ENCODE data around the gene ERICH4.
"Not testable (repeated sequence)": the region's sequence is repeated elsewhere in the genome, so short reads cannot be mapped to it uniquely, and the experiment has no call there.

Gene ERICH4, protein sequence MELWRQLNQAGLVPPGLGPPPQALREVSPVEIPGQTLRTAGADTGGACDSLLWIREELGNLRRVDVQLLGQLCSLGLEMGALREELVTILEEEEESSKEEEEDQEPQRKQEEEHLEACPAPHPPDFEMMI

GRCh38 chr19:41442473-41443355 lies at the start of gene ERICH4:
ERICH4 (plus strand) TSS chr19:41443156; CDS start chr19:41443170, 14 bp downstream.
- DNase-seq = no peak

DNA sequence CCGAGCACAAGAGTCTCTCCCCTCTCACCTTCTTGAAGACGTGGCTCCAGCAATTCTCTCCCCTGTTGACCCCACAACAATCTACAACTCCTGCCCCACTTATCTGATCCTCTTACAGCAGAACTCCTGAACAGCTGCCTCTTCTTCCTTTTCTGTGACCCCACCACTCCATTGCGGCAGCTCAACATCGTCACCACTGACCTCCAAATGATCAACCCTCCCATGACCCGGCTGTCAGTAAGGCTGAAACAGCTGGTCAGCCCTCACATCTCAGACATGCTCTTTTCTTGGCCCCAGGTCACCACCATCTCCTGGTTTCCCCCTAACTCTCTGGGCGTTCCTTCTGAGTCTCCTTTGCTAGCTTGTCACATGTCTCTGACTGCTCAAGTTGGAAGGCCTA lies 47.6 kb upstream of the ERICH4 start:
- DNase-seq = no peak

DNA sequence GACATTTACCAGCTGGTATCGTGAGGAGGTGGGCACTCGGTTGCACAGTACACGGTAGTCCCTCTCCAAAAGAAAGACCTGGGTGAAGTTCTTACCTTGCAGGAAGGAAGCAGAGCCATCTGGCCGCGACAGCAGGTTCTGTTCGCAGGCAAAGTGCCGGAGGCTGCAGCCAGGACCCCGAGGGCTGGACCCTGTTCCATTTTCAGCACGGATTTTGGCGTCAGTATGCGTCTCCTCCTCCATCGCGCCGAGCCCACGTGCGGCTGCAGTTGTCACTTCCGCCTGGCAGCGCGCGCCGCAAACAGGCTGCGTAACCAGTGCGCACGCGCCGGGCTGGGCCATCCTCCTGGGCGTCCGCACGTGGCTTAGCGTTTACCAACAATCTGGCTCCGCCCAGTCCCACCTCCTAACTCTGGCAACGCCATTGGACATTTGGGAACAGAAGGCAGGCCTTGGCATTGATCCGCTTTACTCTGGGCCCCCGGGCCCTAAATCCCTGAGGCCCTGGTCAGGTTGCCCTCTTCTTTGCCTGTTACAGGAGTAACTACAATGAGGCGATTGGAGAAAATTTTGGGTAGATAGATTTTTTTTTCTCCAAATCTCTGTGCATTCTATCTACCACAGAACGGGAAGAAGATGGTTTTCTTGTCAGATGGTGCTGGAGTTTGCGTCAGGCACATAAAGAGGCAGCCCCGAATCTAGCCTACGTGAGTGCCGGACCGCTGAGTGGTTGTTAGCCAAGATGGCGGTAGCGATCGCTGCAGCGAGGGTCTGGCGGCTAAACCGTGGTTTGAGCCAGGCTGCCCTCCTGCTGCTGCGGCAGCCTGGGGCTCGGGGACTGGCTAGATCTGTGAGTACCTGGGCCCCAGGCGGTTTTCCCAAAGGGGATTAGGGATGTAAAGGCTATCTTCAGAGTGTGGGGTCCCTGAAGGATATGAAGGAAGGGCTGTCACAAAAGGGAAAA lies 45.6 kb upstream of the ERICH4 start, which contains the start of the genes BCKDHA and EXOSC5:
Gene BCKDHA (plus strand): TSS at position 733 of the 964 bp plus-strand sequence. CDS start 10 bp downstream, at position 743.
Gene EXOSC5 (minus strand): TSS at position 274 of the 964 bp plus-strand sequence. CDS start 31 bp downstream, at position 243.
- DNase-seq = peak; percentile 99

GRCh38 chr19:41398050-41398418 lies 44.9 kb upstream of the ERICH4 start:
- no peak for DNase-seq

DNA sequence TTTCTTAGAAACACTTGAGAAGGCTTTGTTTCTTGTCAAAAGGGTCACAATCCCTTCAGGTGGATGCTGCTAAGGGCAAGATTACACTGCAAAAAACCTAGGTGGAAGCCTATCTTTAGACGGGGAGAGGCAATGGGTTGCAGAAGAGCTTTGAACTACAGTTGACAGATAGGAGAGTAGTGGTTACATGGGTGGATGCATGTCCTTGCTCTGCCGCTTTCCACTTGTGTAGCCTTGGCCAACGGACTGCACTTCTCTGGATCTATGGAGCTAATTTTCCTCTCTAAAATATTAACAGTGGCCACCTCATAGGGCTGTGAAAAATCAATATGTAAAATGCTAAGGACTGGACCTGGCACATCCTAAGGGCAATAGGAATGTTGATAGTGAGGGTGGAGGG lies 44.4 kb upstream of the ERICH4 start:
- DNase-seq = no peak

DNA sequence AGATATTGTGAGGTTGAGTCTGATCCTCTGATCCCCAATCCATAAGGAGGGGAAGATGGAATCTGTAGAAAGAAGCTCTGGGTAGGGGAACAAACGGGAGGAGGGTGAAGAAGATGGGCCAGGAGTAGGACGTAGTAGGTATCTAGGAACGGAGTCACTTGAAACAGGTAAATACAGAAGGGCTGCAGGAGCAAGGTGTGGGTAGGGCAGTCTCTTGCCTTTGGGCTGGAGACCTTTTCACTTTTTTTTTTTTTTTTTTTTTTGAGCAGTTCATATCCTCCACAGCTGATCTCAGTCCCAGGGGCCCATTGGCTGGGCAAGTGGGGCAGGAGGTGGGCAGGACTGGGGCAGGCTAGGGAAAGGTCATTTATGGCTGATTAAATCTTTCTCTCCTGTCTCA lies 43.9 kb upstream of the ERICH4 start:
- no peak for DNase-seq

GRCh38 chr19:41399525-41399924 lies 43.4 kb upstream of the ERICH4 start:
- DNase-seq = no peak

- DNase-seq = no peak
These were observed 41.5 kb upstream of the ERICH4 start for GRCh38 chr19:41401483-41401882.

- no peak for DNase-seq
These were observed 40.9 kb upstream of the ERICH4 start for GRCh38 chr19:41402010-41402409.

GRCh38 chr19:41403181-41403970 lies 39.6 kb upstream of the ERICH4 start:
- DNase-seq = no peak

DNA sequence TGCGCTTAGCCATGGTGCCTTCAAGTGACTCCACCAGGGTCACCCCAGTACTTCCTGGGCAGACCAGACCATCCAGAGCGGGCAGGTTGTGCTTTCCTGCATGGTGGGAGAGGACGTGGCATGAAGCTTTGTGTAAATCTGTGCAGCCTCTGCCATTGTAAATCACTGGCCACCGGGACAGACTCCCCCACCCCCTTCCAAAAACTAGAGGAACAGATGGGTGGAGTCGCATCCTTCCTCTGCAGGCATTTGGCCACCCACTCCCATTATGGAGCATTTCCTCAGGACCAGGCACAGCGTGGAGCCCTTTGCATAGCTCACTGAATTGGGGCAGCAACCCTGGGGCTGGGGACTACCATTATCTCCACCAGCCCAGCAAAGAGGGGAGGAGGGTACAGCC lies 37.2 kb upstream of the ERICH4 start:
- no peak for DNase-seq

GRCh38 chr19:41407271-41407670 lies 35.7 kb upstream of the ERICH4 start:
- DNase-seq = no peak

- no peak for DNase-seq
These were observed 34.7 kb upstream of the ERICH4 start for GRCh38 chr19:41408256-41408655.

GRCh38 chr19:41408846-41409245 lies 34.1 kb upstream of the ERICH4 start:
- DNase-seq = not testable (repeated sequence)

DNA sequence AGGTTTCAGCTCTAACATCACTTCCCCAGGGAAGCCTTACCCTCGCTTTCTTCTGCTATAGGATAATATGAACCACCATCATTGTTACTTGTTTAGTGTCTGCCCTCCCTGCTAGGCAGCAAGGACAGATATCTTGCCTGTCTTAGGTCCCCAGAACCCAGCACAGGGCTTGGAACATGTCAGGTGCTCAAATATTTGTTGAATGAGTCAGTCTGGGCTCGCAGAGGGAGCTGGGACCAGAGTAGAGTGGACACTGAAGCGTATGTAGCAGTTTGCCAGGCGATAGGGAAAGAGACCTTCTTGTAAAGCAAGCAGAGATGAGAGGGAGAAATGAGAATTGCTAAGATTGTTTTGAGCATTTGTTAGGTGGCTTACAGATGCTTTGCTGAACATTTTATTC lies 33.7 kb upstream of the ERICH4 start:
- DNase-seq = no peak

DNA sequence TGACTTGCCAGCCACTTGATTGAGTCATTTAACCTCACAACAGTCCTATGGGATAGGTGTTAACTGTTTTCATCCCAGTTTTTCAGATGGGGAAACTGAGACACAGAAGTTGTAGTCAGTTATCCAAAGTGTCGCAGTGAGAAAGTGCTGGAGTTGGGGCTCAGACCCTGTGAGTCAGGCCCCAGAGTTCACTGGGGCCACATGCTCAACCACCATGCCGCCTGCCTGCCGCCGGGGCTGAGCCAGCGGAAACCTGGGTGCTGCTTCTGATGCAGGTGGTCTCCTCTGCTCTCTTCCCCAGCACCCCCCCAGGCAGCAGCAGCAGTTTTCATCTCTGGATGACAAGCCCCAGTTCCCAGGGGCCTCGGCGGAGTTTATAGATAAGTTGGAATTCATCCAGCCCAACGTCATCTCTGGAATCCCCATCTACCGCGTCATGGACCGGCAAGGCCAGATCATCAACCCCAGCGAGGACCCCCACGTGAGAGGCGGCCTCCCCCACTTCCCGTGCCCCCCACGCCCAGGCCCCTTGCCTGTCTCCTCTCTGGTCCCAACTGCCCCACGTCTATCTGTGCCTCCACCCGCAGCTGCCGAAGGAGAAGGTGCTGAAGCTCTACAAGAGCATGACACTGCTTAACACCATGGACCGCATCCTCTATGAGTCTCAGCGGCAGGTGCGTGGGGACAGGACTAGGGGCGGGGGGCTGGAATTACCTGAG lies 32.5 kb upstream of the ERICH4 start:
- no peak for DNase-seq

- DNase-seq = no peak
These were observed 31.6 kb upstream of the ERICH4 start for GRCh38 chr19:41411100-41411967.

GRCh38 chr19:41411968-41412265 lies 31.0 kb upstream of the ERICH4 start:
- DNase-seq = no peak

DNA sequence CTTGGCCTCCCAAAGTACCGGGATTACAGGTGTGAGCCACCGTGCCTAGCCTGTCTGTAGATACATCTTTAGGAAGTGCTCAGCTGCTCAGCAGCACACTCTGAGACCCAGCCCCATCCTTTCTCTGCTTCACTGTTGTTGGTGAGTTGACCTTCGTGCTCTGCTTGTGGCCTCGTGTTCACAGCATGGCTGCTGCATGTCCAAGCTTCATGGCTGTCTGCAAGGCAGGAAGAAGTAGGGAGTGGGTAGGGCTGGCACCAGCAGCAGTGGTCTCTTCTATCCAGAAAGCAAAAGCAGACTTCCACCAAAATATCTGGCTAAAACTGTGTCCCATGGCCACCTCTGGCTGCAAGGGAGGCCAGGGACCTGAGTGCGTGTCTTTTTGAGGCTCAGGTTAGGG lies 30.0 kb upstream of the ERICH4 start:
- no peak for DNase-seq

DNA sequence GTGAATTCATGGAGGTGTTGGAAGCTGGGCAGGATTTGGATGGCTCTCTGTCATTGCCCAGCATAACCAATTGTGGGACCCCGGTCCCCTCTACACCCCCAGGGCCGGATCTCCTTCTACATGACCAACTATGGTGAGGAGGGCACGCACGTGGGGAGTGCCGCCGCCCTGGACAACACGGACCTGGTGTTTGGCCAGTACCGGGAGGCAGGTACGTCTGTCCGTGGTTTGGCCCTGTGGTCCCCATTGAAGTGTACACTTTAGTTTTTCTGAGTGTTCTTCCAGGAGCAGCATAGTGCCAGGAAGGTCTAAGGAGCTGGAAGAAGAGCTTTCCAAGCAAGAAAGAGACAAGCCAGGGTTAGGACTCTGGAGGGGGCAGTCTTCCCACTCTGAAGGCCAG lies 29.0 kb upstream of the ERICH4 start:
- no peak for DNase-seq

DNA sequence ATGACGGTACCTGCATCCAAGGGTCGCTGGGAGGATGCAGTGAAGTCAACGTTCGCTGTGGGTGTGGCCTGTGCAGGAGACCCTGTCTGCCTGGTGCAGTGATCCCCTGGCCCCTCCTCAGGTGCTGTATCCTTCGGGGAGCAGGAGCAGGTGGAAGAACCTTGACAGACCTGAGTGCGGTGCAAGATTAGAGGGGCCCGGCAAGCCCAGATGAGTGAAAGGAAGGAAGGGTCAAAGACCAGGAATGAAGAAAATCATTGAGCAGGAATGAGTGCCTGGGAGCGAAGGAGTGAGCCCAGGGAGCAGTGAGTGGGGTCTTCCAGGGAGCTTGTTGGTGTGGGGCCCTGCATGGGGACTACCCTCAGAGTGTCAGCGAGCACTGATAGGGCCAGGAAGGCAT lies 28.5 kb upstream of the ERICH4 start:
- no peak for DNase-seq

Measured in stimulated activated CD4-positive, alpha-beta T cell treated with anti-CD3 and anti-CD28 coated beads, Interleukin-4, amount 100 ng/mL, for 24 hours (primary cell).